Right cardiac atrium (tissue), 5 donors: Measurements from ENCODE around the gene ASPM. TPM values are rescaled to one million over a fixed set of nuclear protein-coding genes. Genes with fewer than 3 reads are reported as not detected.

Source experiments
- ATAC-seq, 2 donors: fragments of 200-7000 bp; cut with Tn5 transposase; one replicate each; pipeline versions ENCODE4 v1.8.0 to v1.9.1; 2020; ENCODE audit warnings: moderate library complexity in 2 of 2, mild to moderate bottlenecking in 1 of 2
- DNase-seq, 3 donors: peaks; one replicate each; pipeline ENCODE4 v3.0.0-alpha.2; 2020
- H3K27ac ChIP-seq: one replicate; pipeline ENCODE4 v1.5.1; 2013; ENCODE audit warnings: mild to moderate bottlenecking, low read length, control low read depth, moderate library complexity
- H3K27me3 ChIP-seq: one replicate; pipeline ENCODE4 v1.6.1; 2013; ENCODE audit not compliant: control insufficient read depth, insufficient read depth
- H3K4me1 ChIP-seq: one replicate; pipeline ENCODE4 v1.6.1; 2013; ENCODE audit warnings: low read length; ENCODE audit not compliant: control insufficient read depth, insufficient read depth
- H3K4me3 ChIP-seq: one replicate; pipeline ENCODE4 v1.5.1; 2013; ENCODE audit warnings: low read length, control low read depth
- H3K9me3 ChIP-seq: one replicate; pipeline ENCODE4 v1.6.1; 2013; ENCODE audit warnings: low read length; ENCODE audit not compliant: control insufficient read depth
- WGBS: extraction: QIAGEN DNeasy Blood & Tissue Kit; methylation state at CpG from one replicate; pipeline ENCODE4 v1.1.7; 2013; 5-methylcytosine and 5-hydroxymethylcytosine counted together
- intact Hi-C, 4 donors: fragments of 100-400 bp; cut with DNase I; formaldehyde crosslinking; loops; one replicate each; pipeline versions ENCODE4 v1.11.0 to v1.14.0; 2022 to 2023
- polyA plus RNA-seq: library from polyadenylated mRNA; stranded (reverse); fragments of 200-250 nt; gene quantifications from one replicate; pipeline ENCODE4 v1.2.3, GENCODE V29; 2013
- total RNA-seq, 4 donors: library from RNA; stranded (reverse); fragmentation: NEBNext Ultra II Directional; extraction: Animal tissue kit (Norgen Biotek cat#: 25700); gene quantifications; one replicate each; pipeline ENCODE4 v1.2.1, GENCODE V29; 2021
- donor health status: healthy with polysubstance abuse.
- donor health status: DM: no; HTN: yes; CAD: no.
- donor health status: DM: no; HTN: no; CAD: no.
- donor health status: DM: no; HTN: yes; CAD: no; lungs with severe emphysema.
- donor health status: DM: yes; HTN: yes; CAD: no.

Gene ASPM
- total and polyA plus RNA-seq, 5 donors = 0.05 to 0.91 (median 0.37) TPM

DNA sequence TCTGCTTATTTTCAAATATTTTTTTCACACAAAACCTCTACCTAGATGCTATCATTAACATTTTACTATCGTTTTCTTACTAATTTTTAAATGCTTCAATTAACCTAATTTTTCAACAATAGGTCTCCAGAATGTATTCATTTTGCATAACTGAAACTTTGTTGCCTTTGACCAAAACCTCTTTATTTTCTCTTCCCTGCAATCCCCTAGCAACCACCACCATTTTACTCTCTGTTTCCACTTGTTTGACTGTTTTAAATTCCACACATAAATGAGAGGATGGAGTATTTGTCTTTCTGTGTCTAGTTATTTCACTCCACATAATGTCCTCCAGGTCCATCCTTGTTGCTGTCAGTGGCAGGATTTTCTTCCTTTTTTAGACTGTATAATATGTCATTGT is 69.9 kb downstream of the ASPM start:
- Histone ChIP-seq H3K4me3 (no peak overlapping the region), H3K27me3 (no peaks in the 10 kb centered on the region), H3K4me1 (no peaks in the 10 kb centered on the region), H3K27ac (no peak overlapping the region), H3K9me3 (no peaks in the 10 kb centered on the region)
- intact Hi-C loops = no loop called here
- ATAC-seq (no peak), DNase-seq (no peak)
- WGBS = 68% methylated on average over 1 of the region's 1 CpG

DNA sequence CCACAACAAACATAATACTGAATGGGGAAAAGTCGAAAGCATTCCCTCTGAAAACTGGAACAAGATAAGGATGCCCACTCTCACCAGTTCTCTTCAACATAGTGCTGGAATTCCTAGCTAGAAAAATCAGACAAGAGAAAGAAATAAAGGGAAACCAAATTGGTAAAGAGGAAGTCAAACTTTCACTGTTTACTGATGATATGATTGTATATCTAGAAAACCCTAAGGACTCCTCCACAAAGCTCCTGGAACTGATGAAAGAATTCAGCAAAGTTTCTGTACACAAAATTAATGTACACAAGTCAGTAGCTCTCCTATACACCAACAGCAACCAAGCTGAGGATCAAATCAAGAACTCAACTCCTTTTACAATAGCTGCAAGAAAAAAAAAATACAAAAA is 72.5 kb downstream of the ASPM start:
- no peak overlapping the region for H3K4me3 ChIP-seq
- no peak overlapping the region for H3K27ac ChIP-seq
- no peak for DNase-seq
- ATAC-seq = no peak
- H3K4me1 ChIP-seq = no peaks in the 10 kb centered on the region
- WGBS = 79% methylated on average over 1 of the region's 1 CpG
- intact Hi-C loops = no loop called here
- H3K9me3 ChIP-seq = no peaks in the 10 kb centered on the region
- H3K27me3 ChIP-seq = no peaks in the 10 kb centered on the region

DNA sequence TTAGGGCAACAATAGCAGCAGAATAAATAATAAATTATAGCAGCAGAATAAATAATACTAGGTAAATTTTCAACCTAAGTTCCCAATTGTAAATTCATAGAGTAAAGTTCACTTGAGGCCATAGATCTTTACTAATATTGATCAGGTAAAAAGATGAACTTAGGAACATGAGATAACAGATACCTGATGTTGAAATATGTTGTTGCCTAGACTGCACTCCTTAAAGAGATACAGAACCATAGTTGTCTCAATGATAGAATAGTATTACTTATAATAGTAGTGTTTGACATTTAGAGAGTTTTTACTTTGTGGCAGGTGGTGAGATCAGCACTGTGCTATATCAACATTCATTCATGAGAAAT is 79.0 kb downstream of the ASPM start:
- DNase-seq (no peak), ATAC-seq (no peak)
- no peaks in the 10 kb centered on the region for H3K9me3 ChIP-seq
- H3K4me1 ChIP-seq = no peaks in the 10 kb centered on the region
- intact Hi-C loops = no loop called here
- H3K4me3 ChIP-seq = no peak overlapping the region
- no peak overlapping the region for H3K27ac ChIP-seq
- H3K27me3 ChIP-seq = no peaks in the 10 kb centered on the region

DNA sequence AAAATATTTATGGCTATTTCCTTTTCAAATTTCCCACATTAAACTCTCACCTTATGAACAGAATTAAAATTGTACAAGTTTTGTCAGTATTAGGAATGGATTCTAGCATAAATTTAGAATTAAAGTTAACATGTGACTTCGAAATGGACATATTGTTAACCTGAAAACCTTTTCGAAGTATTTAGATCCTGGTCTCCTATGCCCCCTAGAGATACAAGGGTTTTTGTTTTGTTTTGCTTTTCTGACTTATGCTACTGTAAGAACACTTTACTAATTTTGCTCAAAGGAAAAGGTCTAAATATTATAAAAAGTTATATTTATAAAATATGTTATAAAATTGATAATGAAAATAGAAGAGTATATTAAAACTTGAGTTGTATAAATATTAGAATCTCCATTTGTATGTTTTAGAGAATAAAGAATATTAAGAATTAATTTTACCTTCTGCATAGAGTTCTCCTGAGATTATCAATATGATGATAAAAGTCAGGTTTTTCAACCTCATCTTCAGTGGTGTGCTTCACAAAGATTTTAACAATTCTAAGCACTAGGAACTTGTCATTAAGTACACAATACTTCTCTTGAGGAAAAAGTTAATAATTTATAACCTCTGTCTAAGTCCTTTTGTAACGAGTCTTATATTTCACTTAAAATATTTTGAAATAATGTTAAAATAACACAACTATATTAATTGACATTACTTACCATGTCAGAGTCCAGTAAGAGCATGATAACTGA is 79.6 kb downstream of the ASPM start, which contains the start of gene F13B:
Gene F13B (minus strand): TSS at position 542 of the 738 bp plus-strand sequence. CDS start 37 bp downstream, at position 505.
- 82% methylated on average over 3 of the region's 3 CpGs for WGBS
- Histone ChIP-seq H3K9me3 (no peaks in the 10 kb centered on the region), H3K4me3 (no peak within 1 kb of the TSS), H3K27ac (no peak within 1 kb of the TSS), H3K4me1 (no peaks in the 10 kb centered on the region), H3K27me3 (no peaks in the 10 kb centered on the region)
- DNase-seq = no peak
- ATAC-seq = no peak
- intact Hi-C loops = no loop called here

DNA sequence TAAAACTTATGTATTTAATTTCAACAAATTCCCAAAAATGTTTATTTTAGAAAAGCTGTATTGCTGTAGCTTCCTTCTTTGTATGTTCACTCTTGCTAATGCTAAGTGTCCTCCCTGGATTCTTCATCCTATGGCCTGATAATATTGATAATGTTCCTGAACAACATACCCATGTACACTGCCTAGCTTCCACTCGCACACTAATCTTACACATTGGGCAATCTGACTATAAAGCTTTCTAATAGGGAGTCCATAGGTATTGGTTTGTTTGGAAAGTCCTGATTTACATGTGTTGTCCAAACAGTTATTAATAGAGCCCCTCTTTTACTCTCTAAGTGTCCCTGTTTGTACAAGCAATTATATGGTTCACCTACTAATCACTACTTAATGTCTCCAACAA is 80.2 kb downstream of the ASPM start:
- Histone ChIP-seq H3K4me3 (no peak overlapping the region), H3K4me1 (no peaks in the 10 kb centered on the region), H3K27me3 (no peaks in the 10 kb centered on the region), H3K9me3 (no peaks in the 10 kb centered on the region), H3K27ac (no peak overlapping the region)
- intact Hi-C loops = no loop called here
- ATAC-seq (no peak), DNase-seq (no peak)
- WGBS = 92% methylated on average over 1 of the region's 1 CpG

DNA sequence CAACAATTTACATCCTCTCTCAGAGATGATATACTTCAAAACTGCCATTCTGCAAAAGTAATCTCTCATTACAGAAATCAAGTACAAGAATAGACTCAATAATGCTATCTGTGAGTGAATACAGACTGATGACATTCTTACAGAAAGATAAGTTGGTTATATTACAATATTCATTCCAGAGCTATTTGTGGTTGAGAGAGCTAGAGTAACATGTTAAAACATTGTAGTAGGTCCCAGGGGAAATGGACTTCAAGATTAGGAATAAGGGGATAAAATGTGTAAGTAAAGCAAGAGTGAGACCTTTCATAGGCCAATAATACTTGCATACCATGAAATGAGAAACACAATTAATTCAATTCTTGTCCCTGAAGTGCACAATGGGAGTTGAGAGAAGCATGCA is 80.9 kb downstream of the ASPM start:
- no peaks in the 10 kb centered on the region for H3K4me1 ChIP-seq
- no peaks in the 10 kb centered on the region for H3K9me3 ChIP-seq
- H3K27ac ChIP-seq = no peak overlapping the region
- ATAC-seq = no peak
- intact Hi-C loops = no loop called here
- no peak overlapping the region for H3K4me3 ChIP-seq
- no peak for DNase-seq
- no peaks in the 10 kb centered on the region for H3K27me3 ChIP-seq

DNA sequence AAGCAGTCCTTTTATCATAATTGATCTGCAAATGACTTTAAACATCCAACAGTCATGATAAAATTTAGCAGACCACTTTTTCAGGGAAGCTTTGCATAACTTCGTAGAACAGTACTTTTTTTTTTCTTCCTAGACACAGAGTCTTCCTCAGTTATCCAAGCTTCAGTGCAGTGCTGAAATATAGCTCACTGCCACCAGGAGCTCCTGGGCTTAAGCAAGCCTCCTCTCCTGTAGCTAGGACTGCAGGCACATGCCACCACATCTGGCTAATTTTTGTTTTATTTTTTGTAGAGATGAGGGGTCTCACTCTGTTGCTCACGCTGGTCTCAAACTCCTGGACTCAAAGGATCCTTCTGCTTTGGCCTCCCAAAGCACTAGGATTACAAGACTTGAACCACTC is 83.3 kb downstream of the ASPM start:
- Histone ChIP-seq H3K27me3 (peaks cover 2% of the 10 kb centered on the region), H3K4me3 (no peak overlapping the region), H3K4me1 (no peaks in the 10 kb centered on the region), H3K9me3 (no peaks in the 10 kb centered on the region), H3K27ac (no peak overlapping the region)
- intact Hi-C loops = no loop called here
- ATAC-seq = no peak
- WGBS = 77% methylated on average over 2 of the region's 2 CpGs
- DNase-seq = no peak

DNA sequence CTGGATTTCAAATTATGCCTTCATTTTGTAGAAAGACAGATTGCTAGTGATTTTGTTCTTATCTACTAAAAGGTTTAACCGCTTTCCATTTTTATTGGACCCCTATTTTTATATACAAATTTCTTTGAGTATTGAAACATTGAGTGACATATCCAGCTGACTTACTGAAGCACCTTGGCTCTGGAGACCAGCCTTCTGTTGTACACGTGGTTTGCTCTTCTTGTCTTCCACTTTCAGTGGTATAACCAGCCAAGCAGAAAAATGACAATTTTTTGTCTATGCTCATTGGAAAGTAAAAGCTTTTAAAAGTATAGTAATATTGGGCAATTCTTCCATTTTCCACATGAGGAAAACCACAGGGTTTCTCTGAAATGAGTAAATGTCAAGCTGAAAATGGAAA is 83.8 kb downstream of the ASPM start:
- Histone ChIP-seq H3K4me1 (no peaks in the 10 kb centered on the region), H3K27ac (no peak overlapping the region), H3K4me3 (no peak overlapping the region), H3K27me3 (peaks cover 2% of the 10 kb centered on the region), H3K9me3 (no peaks in the 10 kb centered on the region)
- no peak for ATAC-seq
- no peak for DNase-seq
- 78% methylated on average over 2 of the region's 2 CpGs for WGBS
- intact Hi-C loops = no loop called here

DNA sequence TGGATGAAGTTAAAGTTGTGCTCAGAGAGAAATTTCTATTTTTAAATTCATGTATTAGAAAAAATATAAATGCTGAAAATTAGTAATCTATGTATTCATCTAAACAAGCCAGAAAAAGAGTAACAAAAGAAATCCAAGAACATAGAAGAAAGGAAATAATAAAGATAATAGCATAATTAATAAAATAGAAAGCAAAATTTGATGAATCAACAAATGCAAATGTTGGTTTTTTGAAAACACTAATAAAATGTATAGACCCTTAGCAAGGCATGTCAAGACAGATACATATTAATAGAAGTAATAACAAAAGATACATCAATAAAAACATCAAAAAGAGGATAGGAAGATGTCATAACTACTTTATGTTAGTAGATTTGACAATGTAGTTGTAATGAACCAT is 97.4 kb downstream of the ASPM start:
- Histone ChIP-seq H3K27ac (no peak overlapping the region), H3K4me3 (no peak overlapping the region), H3K27me3 (no peaks in the 10 kb centered on the region), H3K9me3 (no peaks in the 10 kb centered on the region), H3K4me1 (no peaks in the 10 kb centered on the region)
- ATAC-seq (no peak), DNase-seq (no peak)
- intact Hi-C loops = no loop called here

DNA sequence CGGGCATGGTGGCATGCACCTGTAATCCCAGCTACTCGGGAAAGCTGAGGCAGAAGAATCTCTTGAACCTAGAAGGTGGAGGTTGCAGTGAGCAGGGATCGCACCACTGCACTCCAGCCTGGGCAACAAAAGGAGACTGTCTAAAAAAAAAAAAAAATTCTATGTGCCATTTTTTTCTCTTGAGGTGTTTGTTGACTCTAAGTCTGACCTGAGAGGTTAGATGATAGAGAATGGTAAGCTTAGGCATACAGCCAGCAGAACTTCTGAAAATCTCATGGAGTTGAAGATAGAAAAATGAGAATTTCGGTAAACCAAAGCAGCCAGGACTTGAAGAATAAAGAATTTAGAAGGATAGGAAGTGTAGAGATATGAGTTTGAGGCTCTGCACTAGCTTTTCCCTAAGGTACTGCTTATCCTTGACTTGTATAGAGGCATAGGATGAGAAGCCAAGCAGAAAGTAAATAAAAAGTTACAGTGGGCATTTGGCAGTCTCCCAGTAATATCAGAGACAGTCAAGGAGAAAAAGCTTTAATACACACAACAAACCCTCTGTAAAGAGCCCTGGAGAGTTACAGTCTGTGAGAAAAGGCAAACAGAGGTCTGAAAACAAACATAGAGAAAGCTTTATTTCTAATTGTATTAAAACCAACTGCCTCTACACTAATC is 103.7 kb downstream of the ASPM start:
- DNase-seq (no peak), ATAC-seq (no peak)
- Histone ChIP-seq H3K27ac (no peak overlapping the region), H3K27me3 (no peaks in the 10 kb centered on the region), H3K4me1 (no peaks in the 10 kb centered on the region), H3K4me3 (no peak overlapping the region), H3K9me3 (no peaks in the 10 kb centered on the region)
- intact Hi-C loops = no loop called here
- WGBS = 70% methylated on average over 4 of the region's 4 CpGs

DNA sequence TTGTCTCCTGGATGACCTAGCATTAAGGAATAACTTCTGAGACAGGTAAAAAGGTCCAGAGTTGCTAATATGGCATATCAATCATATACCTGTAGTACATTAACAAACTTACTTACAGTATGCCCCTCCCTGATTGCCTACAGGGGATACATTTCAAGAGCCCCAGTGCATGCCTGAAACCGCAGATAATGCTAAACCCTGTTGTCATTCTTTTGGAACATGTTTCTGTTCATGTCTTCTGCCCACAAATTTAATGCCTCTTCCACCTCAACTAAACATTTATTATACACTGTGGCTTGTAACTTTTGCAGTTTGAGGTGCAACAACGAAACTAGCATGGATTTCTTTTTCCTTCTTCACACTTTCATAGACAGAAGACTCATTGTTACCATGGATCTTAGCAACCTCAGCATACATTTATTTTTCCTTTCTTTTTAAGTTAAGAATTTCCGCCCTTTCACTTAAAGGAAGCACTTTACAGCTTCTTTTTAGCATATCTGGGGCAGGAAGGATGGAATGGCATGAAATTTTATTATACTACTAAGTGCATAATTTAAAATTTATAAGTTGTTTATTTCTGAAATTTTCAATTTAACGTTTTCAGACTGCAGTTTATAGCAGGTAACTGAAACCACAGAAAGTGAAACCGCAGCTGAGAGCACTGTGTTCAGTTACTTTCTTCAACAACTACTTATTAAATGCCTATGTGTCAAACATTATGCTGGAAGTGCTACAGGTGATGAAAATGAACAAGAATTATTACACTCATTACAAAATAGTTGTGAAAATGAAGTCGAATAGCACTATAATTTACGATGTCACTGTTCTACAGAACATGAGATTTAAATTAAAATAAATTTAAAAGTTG is 104.7 kb downstream of the ASPM start:
- ATAC-seq = no peak
- H3K27ac ChIP-seq = no peak overlapping the region
- DNase-seq = no peak
- WGBS = 81% methylated on average over 7 of the region's 7 CpGs
- no peaks in the 10 kb centered on the region for H3K27me3 ChIP-seq
- no peak overlapping the region for H3K4me3 ChIP-seq
- no peaks in the 10 kb centered on the region for H3K4me1 ChIP-seq
- intact Hi-C loops = no loop called here
- no peaks in the 10 kb centered on the region for H3K9me3 ChIP-seq
